Measurements from ENCODE around the gene TEX55. TPM values are rescaled to one million over a fixed set of nuclear protein-coding genes. Genes with fewer than 3 reads are reported as not detected.
"Not testable (repeated sequence)": the region's sequence is repeated elsewhere in the genome, so short reads cannot be mapped to it uniquely, and the experiment has no call there.

TEX55 gene
- polyA plus RNA-seq, 1 of the 3 experiments (the other 2 are of a cell fraction) = not detected

- not testable (repeated sequence) for H3K4me1 ChIP-seq (ENCODE audit: control insufficient read depth in 1 of 2, insufficient read depth in 2 of 2, low read depth in 1 of 2, low read length in 1 of 2)
Observed at GRCh38 chr3:119139360-119139759, 6.6 kb upstream of the TEX55 start.

GRCh38 chr3:119140466-119140865 is 5.5 kb upstream of the TEX55 start:
- Histone ChIP-seq H3K79me2 (ENCODE audit: insufficient read depth) (no peaks in the 10 kb centered on the region), H3K9me3 (no peaks in the 10 kb centered on the region), H3F3A (replicated peaks; ENCODE audit: insufficient read depth) (no peaks in the 10 kb centered on the region), H3K4me1 (ENCODE audit: control insufficient read depth in 1 of 2, insufficient read depth in 2 of 2, low read depth in 1 of 2, low read length in 1 of 2) (no peaks in the 10 kb centered on the region; a peak in 1 of 4 replicates), H3K36me3 (replicated peaks in 1 of 2; ENCODE audit: control insufficient read depth in 1 of 2, insufficient read depth in 2 of 2, low read length in 1 of 2) (no peaks in the 10 kb centered on the region), H3K27me3 (ENCODE audit: insufficient read depth) (no peaks in the 10 kb centered on the region), H4K20me1 (ENCODE audit: insufficient read depth) (no peaks in the 10 kb centered on the region), H2AFZ (ENCODE audit: low read depth) (no peak overlapping the region), H3K27ac (ENCODE audit: low read depth in 2 of 2, low read length in 1 of 2) (no peak overlapping the region), H3K9me2 (no peaks in the 10 kb centered on the region), H3K4me3 (ENCODE audit: low read depth in 2 of 2, low read length in 1 of 2) (no peak overlapping the region), H3K4me2 (no peak overlapping the region), H3K9ac (no peak overlapping the region)
- TF ChIP-seq EP300 (IDR thresholded peaks at IDR 0.05; ENCODE audit: borderline replicate concordance in 1 of 2, low read depth in 1 of 2, low read length in 1 of 2) (no peak), EZH2phosphoT487 (IDR thresholded peaks at IDR 0.05; ENCODE audit: borderline replicate concordance, low read depth) (no peak), ELF1 (IDR thresholded peaks at IDR 0.05) (no peak), RFX5 (IDR thresholded peaks at IDR 0.05; ENCODE audit: low read length) (no peak), TAF1 (IDR thresholded peaks at IDR 0.05; ENCODE audit: borderline replicate concordance, low read depth, low read length) (no peak), NFIC (IDR thresholded peaks at IDR 0.05; ENCODE audit: borderline replicate concordance) (no peak)
- no peak for DNase-seq
- POLR2A ChIA-PET = no interaction called here
- 75% methylated on average over 5 of the region's 5 CpGs for WGBS (ENCODE audit: low lambda C conversion rate)
- CTCF ChIA-PET = no interaction called here

More at GRCh38 chr3:119139360-119139759, 6.6 kb upstream of the TEX55 start:
- H3K36me3 ChIP-seq (replicated peaks in 1 of 2; ENCODE audit: control insufficient read depth in 1 of 2, insufficient read depth in 2 of 2, low read length in 1 of 2); H3K4me3 ChIP-seq (ENCODE audit: low read depth in 2 of 2, low read length in 1 of 2); DNase-seq; H3K9me3 ChIP-seq; POLR2A ChIA-PET; H3K9ac ChIP-seq; H3K79me2 ChIP-seq (ENCODE audit: insufficient read depth); H3K27me3 ChIP-seq (ENCODE audit: insufficient read depth); H3K9me2 ChIP-seq; CTCF ChIA-PET; H2AFZ ChIP-seq (ENCODE audit: low read depth); H4K20me1 ChIP-seq (ENCODE audit: insufficient read depth); H3K4me2 ChIP-seq; H3K27ac ChIP-seq (ENCODE audit: low read depth in 2 of 2, low read length in 1 of 2); H3F3A ChIP-seq (replicated peaks; ENCODE audit: insufficient read depth): not testable (repeated sequence)
- whole genome bisulfite sequencing (ENCODE audit: low lambda C conversion rate) = 26% methylated on average over 4 of the region's 4 CpGs

GRCh38 chr3:119145128-119145499 is 851 bp upstream of the TEX55 start:
- no peak for TF ChIP-seq USF2 (IDR thresholded peaks at IDR 0.05; ENCODE audit: borderline replicate concordance, low read depth, low read length)
- TF ChIP-seq SMC3 (IDR thresholded peaks at IDR 0.05; ENCODE audit: low read depth, low read length) = no peak
- no peak for TF ChIP-seq CTCF (IDR thresholded peaks at IDR 0.05)
- TF ChIP-seq POLR2AphosphoS5 (IDR thresholded peaks at IDR 0.05; ENCODE audit: low read depth, low read length) = no peak
- TF ChIP-seq JUND (IDR thresholded peaks at IDR 0.05) = no peak
- no peak for TF ChIP-seq MEF2A (IDR thresholded peaks at IDR 0.05; ENCODE audit: borderline replicate concordance, low read depth)
- no peak for TF ChIP-seq RXRA (IDR thresholded peaks at IDR 0.05; ENCODE audit: borderline replicate concordance, low read depth)
- no peak for TF ChIP-seq ZBTB33 (IDR thresholded peaks at IDR 0.05; ENCODE audit: borderline replicate concordance, low read depth)
- TF ChIP-seq SIN3A (IDR thresholded peaks at IDR 0.05; ENCODE audit: borderline replicate concordance, low read depth, low read length) = no peak
- H3K27ac ChIP-seq (ENCODE audit: low read depth in 2 of 2, low read length in 1 of 2) = no peak overlapping the region
- CTCF ChIA-PET = interaction anchor here (0.6 to 1.5 kb wide), 12 partner anchors 9 to 533 kb away, joined by 3 to 8 read pairs (median 3); partner anchors contain the start of gene B4GALT4
- no peak overlapping the region for H3K9ac ChIP-seq
- H2AFZ ChIP-seq (ENCODE audit: low read depth) = no peak overlapping the region; the same call in 1 of the 2 replicates
- no peak overlapping the region for H3K4me3 ChIP-seq (ENCODE audit: low read depth in 2 of 2, low read length in 1 of 2)
- H3K4me1 ChIP-seq (ENCODE audit: control insufficient read depth in 1 of 2, insufficient read depth in 2 of 2, low read depth in 1 of 2, low read length in 1 of 2) = no peaks in the 10 kb centered on the region; a peak in 1 of 4 replicates
- H3K9me2 ChIP-seq = no peaks in the 10 kb centered on the region
- H3K27me3 ChIP-seq (ENCODE audit: insufficient read depth) = no peaks in the 10 kb centered on the region
- no peaks in the 10 kb centered on the region for H3K79me2 ChIP-seq (ENCODE audit: insufficient read depth)
- POLR2A ChIA-PET = no interaction called here
- H3K36me3 ChIP-seq (replicated peaks in 1 of 2; ENCODE audit: control insufficient read depth in 1 of 2, insufficient read depth in 2 of 2, low read length in 1 of 2) = no peaks in the 10 kb centered on the region
- no peaks in the 10 kb centered on the region for H3K9me3 ChIP-seq
- H4K20me1 ChIP-seq (ENCODE audit: insufficient read depth) = no peaks in the 10 kb centered on the region
- H3F3A ChIP-seq (replicated peaks; ENCODE audit: insufficient read depth) = no peaks in the 10 kb centered on the region
- no peak for DNase-seq
- no peak overlapping the region for H3K4me2 ChIP-seq
